Neural cell (in vitro differentiated cells): ENCODE results near the gene ATP2B1. TPM values are rescaled to one million over a fixed set of nuclear protein-coding genes. Genes with fewer than 3 reads are reported as not detected.

Source experiments
- H2AFZ ChIP-seq: fragments of 200-600, 300-800 bp; sonication (generic), shearing (Covaris generic); 2 replicates; pipeline ENCODE4 v1.6.0; 2014; ENCODE audit warnings: low read depth, mild to moderate bottlenecking, antibody characterized with exemption, low read length, moderate library complexity
- H3F3A ChIP-seq: fragments of 200-600 bp; shearing (Covaris generic); 2 replicates; pipeline ENCODE4 v1.6.1; 2016; ENCODE audit warnings: mild to moderate bottlenecking, moderate library complexity, mixed read lengths, antibody characterized with exemption, low read length; ENCODE audit not compliant: insufficient read depth, poor library complexity, severe bottlenecking
- H3K27ac ChIP-seq: fragments of 200-600, 300-800 bp; sonication (generic), shearing (Covaris generic); 2 replicates; pipeline ENCODE4 v1.5.1; 2014; ENCODE audit warnings: mild to moderate bottlenecking, low read length, moderate library complexity
- H3K27me3 ChIP-seq: fragments of 300-800, 200-600 bp; sonication (generic), shearing (Covaris generic); 2 replicates; pipeline ENCODE4 v1.6.0; 2014; ENCODE audit warnings: mild to moderate bottlenecking, low read depth, low read length, moderate library complexity; ENCODE audit not compliant: insufficient read depth
- H3K36me3 ChIP-seq: fragments of 300-800, 200-600 bp; sonication (generic), shearing (Covaris generic); 2 replicates; pipeline ENCODE4 v1.5.1; 2014; ENCODE audit warnings: mild to moderate bottlenecking, antibody characterized with exemption, low read length, moderate library complexity; ENCODE audit not compliant: insufficient read depth
- H3K4me2 ChIP-seq: fragments of 300-800, 200-600 bp; sonication (generic), shearing (Covaris generic); 2 replicates; pipeline ENCODE4 v1.6.0; 2014; ENCODE audit warnings: mild to moderate bottlenecking, low read length
- H3K4me3 ChIP-seq: fragments of 300-800, 200-600 bp; sonication (generic), shearing (Covaris generic); 2 replicates; pipeline ENCODE4 v1.5.1; 2014; ENCODE audit warnings: mild to moderate bottlenecking, low read length, moderate library complexity
- H3K79me2 ChIP-seq: fragments of 200-600 bp; shearing (Covaris generic); replicated peaks from 2 replicates; pipeline ENCODE4 v1.6.0; 2014; ENCODE audit warnings: mild to moderate bottlenecking, low read length, moderate library complexity; ENCODE audit not compliant: insufficient read depth
- H3K9ac ChIP-seq: fragments of 300-800, 200-600 bp; sonication (generic), shearing (Covaris generic); 2 replicates; pipeline ENCODE4 v1.6.1; 2016; ENCODE audit warnings: mild to moderate bottlenecking, low read length, mixed read lengths
- H3K9me2 ChIP-seq: fragments of 200-600 bp; shearing (Covaris generic); 2 replicates; pipeline ENCODE4 v1.6.1; 2016; ENCODE audit warnings: mild to moderate bottlenecking, low read length, mixed read lengths; ENCODE audit not compliant: insufficient read depth
- H3K9me3 ChIP-seq: fragments of 200-600, 300-800 bp; sonication (generic), shearing (Covaris generic); 2 replicates; pipeline ENCODE4 v1.6.1; 2016; ENCODE audit warnings: mild to moderate bottlenecking, mixed run types, low read length, moderate library complexity, mixed read lengths
- H4K20me1 ChIP-seq: fragments of 200-600 bp; shearing (Covaris generic); 2 replicates; pipeline ENCODE4 v1.6.1; 2016; ENCODE audit warnings: mild to moderate bottlenecking, mixed run types; ENCODE audit not compliant: insufficient read depth
- EP300 ChIP-seq: fragments of 450-650 bp; conservative IDR thresholded peaks from 2 replicates; pipeline ENCODE4 v1.6.1; 2014; ENCODE audit warnings: antibody characterized with exemption, mild to moderate bottlenecking, moderate library complexity; ENCODE audit not compliant: poor library complexity, severe bottlenecking
- EZH2 ChIP-seq: fragments of 200-600, 300-800 bp; shearing (Covaris generic), sonication (generic); IDR thresholded peaks from 2 replicates; pipeline ENCODE4 v1.6.1; 2014; ENCODE audit warnings: antibody characterized with exemption, low read length, borderline replicate concordance, mild to moderate bottlenecking; ENCODE audit not compliant: insufficient read depth, poor library complexity, severe bottlenecking
- MXI1 ChIP-seq: fragments of 450-650 bp; conservative IDR thresholded peaks from 2 replicates; pipeline ENCODE4 v1.6.1; 2014; ENCODE audit warnings: antibody characterized with exemption, mild to moderate bottlenecking; ENCODE audit not compliant: poor library complexity, severe bottlenecking
- POLR2AphosphoS5 ChIP-seq: IDR thresholded peaks from 2 replicates; pipeline ENCODE4 v1.6.1; 2012
- RAD21 ChIP-seq: fragments of 450-650 bp; conservative IDR thresholded peaks from 2 replicates; pipeline ENCODE4 v1.6.1; 2014; ENCODE audit warnings: antibody characterized with exemption, mild to moderate bottlenecking, moderate library complexity
- SMC3 ChIP-seq: fragments of 450-650 bp; conservative IDR thresholded peaks from 2 replicates; pipeline ENCODE4 v1.6.1; 2014; ENCODE audit warnings: antibody characterized with exemption, mild to moderate bottlenecking, moderate library complexity; ENCODE audit not compliant: poor library complexity
- TAF1 ChIP-seq: IDR thresholded peaks from 2 replicates; pipeline ENCODE4 v1.6.1; 2012; ENCODE audit warnings: low read depth
- polyA plus RNA-seq: library from polyadenylated mRNA; depleted of rRNA; stranded (reverse); fragments of >200 nt; gene quantifications from 2 replicates; pipeline ENCODE4 v1.2.3, GENCODE V29; 2014
- TF ChIP-seq, protein P1 (sequence below): IDR thresholded peaks from 2 replicates; pipeline ENCODE4 v1.6.1; 2012; ENCODE audit warnings: borderline replicate concordance
- TF ChIP-seq, protein P2 (sequence below): fragments of 450-650 bp; IDR thresholded peaks from 2 replicates; pipeline ENCODE4 v1.5.1; 2014; ENCODE audit warnings: antibody characterized with exemption, mild to moderate bottlenecking, moderate library complexity; ENCODE audit not compliant: poor library complexity, severe bottlenecking

Gene ATP2B1
- polyA plus RNA-seq, 1 donor from 2014 or later = 139 TPM

DNA sequence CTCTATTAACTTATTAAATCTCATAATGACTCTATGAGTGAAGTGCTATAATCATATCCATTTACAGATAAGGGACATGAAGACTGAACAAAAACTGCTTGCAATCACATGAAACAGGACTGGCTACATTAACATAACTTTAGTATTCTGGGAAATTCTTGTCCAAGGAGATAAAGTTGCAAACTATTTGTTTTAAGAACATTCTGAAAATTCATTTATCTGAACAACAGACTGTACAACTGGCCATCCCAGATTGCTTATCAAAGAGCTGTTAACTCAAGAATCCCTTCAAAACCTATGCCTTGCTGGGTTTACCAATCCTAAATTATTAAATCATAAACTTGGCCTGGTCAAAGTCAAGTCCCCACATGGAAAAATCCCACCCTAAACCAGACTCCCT, 143.6 kb downstream of the ATP2B1 start:
- Histone ChIP-seq H3K36me3 (no peaks in the 10 kb centered on the region), H3K4me3 (no peak overlapping the region), H3K79me2 (no peaks in the 10 kb centered on the region), H4K20me1 (no peaks in the 10 kb centered on the region), H3F3A (no peaks in the 10 kb centered on the region), H3K27me3 (no peaks in the 10 kb centered on the region), H3K9me3 (no peaks in the 10 kb centered on the region), H3K4me2 (no peak overlapping the region), H2AFZ (no peak overlapping the region), H3K9me2 (no peaks in the 10 kb centered on the region), H3K27ac (no peak overlapping the region), H3K9ac (no peak overlapping the region)
- no peak for TF ChIP-seq RAD21
- TF ChIP-seq TAF1 = no peak
- no peak for TF ChIP-seq POLR2AphosphoS5
- no peak for TF ChIP-seq EZH2
- TF ChIP-seq, protein P1, sequence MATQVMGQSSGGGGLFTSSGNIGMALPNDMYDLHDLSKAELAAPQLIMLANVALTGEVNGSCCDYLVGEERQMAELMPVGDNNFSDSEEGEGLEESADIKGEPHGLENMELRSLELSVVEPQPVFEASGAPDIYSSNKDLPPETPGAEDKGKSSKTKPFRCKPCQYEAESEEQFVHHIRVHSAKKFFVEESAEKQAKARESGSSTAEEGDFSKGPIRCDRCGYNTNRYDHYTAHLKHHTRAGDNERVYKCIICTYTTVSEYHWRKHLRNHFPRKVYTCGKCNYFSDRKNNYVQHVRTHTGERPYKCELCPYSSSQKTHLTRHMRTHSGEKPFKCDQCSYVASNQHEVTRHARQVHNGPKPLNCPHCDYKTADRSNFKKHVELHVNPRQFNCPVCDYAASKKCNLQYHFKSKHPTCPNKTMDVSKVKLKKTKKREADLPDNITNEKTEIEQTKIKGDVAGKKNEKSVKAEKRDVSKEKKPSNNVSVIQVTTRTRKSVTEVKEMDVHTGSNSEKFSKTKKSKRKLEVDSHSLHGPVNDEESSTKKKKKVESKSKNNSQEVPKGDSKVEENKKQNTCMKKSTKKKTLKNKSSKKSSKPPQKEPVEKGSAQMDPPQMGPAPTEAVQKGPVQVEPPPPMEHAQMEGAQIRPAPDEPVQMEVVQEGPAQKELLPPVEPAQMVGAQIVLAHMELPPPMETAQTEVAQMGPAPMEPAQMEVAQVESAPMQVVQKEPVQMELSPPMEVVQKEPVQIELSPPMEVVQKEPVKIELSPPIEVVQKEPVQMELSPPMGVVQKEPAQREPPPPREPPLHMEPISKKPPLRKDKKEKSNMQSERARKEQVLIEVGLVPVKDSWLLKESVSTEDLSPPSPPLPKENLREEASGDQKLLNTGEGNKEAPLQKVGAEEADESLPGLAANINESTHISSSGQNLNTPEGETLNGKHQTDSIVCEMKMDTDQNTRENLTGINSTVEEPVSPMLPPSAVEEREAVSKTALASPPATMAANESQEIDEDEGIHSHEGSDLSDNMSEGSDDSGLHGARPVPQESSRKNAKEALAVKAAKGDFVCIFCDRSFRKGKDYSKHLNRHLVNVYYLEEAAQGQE = no peak
- no peak for TF ChIP-seq MXI1
- no peak for TF ChIP-seq EP300
- TF ChIP-seq, protein P2, sequence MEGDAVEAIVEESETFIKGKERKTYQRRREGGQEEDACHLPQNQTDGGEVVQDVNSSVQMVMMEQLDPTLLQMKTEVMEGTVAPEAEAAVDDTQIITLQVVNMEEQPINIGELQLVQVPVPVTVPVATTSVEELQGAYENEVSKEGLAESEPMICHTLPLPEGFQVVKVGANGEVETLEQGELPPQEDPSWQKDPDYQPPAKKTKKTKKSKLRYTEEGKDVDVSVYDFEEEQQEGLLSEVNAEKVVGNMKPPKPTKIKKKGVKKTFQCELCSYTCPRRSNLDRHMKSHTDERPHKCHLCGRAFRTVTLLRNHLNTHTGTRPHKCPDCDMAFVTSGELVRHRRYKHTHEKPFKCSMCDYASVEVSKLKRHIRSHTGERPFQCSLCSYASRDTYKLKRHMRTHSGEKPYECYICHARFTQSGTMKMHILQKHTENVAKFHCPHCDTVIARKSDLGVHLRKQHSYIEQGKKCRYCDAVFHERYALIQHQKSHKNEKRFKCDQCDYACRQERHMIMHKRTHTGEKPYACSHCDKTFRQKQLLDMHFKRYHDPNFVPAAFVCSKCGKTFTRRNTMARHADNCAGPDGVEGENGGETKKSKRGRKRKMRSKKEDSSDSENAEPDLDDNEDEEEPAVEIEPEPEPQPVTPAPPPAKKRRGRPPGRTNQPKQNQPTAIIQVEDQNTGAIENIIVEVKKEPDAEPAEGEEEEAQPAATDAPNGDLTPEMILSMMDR = no peak
- TF ChIP-seq SMC3 = no peak

DNA sequence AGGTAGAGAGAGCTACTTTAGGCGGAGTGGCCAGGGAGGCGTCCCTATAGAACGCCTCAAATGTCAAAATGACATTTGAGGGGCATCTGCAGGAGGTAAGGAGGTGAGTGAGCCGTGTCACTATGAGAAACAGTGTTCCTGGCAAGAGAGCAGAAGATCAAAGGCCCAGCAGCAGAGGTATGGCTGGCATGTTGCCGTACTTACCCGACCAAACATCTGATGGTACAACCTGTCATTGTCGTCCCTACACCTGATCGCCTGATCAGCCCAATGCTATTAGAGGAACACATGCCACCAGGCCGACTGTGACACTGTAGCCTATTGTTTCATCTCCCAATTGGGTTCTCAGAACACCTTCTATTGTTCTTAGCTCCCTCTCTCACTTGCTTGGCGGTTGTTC, 148.9 kb downstream of the ATP2B1 start:
- no peaks in the 10 kb centered on the region for H3K9me3 ChIP-seq
- no peaks in the 10 kb centered on the region for H3K27me3 ChIP-seq
- no peaks in the 10 kb centered on the region for H4K20me1 ChIP-seq
- no peaks in the 10 kb centered on the region for H3F3A ChIP-seq
- no peak overlapping the region for H2AFZ ChIP-seq
- H3K9me2 ChIP-seq = no peaks in the 10 kb centered on the region
- H3K79me2 ChIP-seq = no peaks in the 10 kb centered on the region
- H3K4me3 ChIP-seq = no peak overlapping the region
- TF ChIP-seq, protein P2 = no peak
- no peak for TF ChIP-seq RAD21
- TF ChIP-seq TAF1 = no peak
- H3K36me3 ChIP-seq = no peaks in the 10 kb centered on the region
- H3K4me2 ChIP-seq = no peak overlapping the region
- H3K9ac ChIP-seq = no peak overlapping the region
- H3K27ac ChIP-seq = no peak overlapping the region
